ENCODE results near the gene NIT1.

NIT1 gene

DNA sequence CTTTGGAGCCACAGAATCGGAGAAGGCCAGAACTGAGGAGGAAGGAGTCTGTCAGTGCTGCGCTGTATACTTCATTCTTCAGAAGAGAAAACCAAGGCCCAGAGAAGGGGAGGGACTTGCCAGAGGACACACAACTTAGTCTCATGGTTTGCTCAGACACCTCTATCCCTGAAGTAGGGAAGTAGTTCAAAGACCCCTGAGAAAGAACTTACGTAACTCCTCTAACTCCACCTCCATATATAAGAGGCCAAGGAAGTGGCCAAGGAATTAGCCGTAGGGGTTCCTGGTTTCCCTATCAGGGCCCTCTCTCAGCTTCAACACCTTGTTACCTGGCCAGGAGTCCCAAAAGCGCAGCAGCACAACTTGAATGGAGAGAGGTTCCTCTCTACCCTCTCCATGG lies 28.0 kb upstream of the NIT1 start:
- no peak overlapping the region for H3K27ac ChIP-seq (ENCODE audit: low read length)

DNA sequence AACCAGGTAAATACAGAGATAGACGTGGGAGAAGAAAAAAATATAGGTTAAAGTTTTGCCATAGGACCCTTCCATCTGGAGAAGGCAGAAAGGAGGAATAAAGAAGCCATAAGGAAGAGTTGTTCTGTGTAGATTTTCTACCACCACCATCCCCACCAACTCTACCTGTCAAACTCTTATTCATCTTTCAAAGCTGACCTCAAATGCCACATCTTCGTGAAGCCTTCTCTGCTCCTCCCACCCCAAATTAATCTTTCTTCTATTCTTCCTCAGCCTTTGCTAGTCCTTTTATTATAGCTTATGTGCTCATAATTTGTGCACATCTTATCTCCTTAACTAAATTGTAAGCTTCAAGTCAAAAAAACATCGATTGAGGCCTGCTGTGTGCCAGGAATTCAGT lies 27.3 kb upstream of the NIT1 start:
- no peak overlapping the region for H3K9ac ChIP-seq (ENCODE audit: low read length)
- H2AFZ ChIP-seq (ENCODE audit: low read length): no peak overlapping the region
- H3K9me2 ChIP-seq (replicated peaks; ENCODE audit: insufficient read depth, low read length): no peaks in the 10 kb centered on the region
- H3K4me1 ChIP-seq (ENCODE audit: low read length): no peaks in the 10 kb centered on the region
- no peak overlapping the region for H3K4me3 ChIP-seq (ENCODE audit: low read length)
- H3K27ac ChIP-seq (ENCODE audit: low read length): no peak overlapping the region
- no peaks in the 10 kb centered on the region for H3K79me2 ChIP-seq (ENCODE audit: low read length)
- no peaks in the 10 kb centered on the region for H3K27me3 ChIP-seq (replicated peaks; ENCODE audit: insufficient read depth, low read length)
- DNase-seq: no peak
- no peaks in the 10 kb centered on the region for H4K20me1 ChIP-seq (ENCODE audit: insufficient read depth, low read length)
- H3K9me3 ChIP-seq (replicated peaks; ENCODE audit: insufficient read depth, low read length): no peaks in the 10 kb centered on the region
- no peak overlapping the region for H3K4me2 ChIP-seq (ENCODE audit: low read depth, low read length)
- H3K36me3 ChIP-seq (replicated peaks; ENCODE audit: insufficient read depth, low read length): no peaks in the 10 kb centered on the region
- no peaks in the 10 kb centered on the region for H3F3A ChIP-seq (ENCODE audit: insufficient read depth, low read length)
- TF ChIP-seq, protein P1, sequence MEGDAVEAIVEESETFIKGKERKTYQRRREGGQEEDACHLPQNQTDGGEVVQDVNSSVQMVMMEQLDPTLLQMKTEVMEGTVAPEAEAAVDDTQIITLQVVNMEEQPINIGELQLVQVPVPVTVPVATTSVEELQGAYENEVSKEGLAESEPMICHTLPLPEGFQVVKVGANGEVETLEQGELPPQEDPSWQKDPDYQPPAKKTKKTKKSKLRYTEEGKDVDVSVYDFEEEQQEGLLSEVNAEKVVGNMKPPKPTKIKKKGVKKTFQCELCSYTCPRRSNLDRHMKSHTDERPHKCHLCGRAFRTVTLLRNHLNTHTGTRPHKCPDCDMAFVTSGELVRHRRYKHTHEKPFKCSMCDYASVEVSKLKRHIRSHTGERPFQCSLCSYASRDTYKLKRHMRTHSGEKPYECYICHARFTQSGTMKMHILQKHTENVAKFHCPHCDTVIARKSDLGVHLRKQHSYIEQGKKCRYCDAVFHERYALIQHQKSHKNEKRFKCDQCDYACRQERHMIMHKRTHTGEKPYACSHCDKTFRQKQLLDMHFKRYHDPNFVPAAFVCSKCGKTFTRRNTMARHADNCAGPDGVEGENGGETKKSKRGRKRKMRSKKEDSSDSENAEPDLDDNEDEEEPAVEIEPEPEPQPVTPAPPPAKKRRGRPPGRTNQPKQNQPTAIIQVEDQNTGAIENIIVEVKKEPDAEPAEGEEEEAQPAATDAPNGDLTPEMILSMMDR (IDR thresholded peaks at IDR 0.05; ENCODE audit: low read length): no peak
- no peak for TF ChIP-seq EZH2 (optimal IDR thresholded peaks at IDR 0.05; ENCODE audit: low read depth, low read length)

More for the DNA sequence above, 28.0 kb upstream of the NIT1 start:
- no peaks in the 10 kb centered on the region for H4K20me1 ChIP-seq (ENCODE audit: insufficient read depth, low read length)
- H3K36me3 ChIP-seq (replicated peaks; ENCODE audit: insufficient read depth, low read length): no peaks in the 10 kb centered on the region
- TF ChIP-seq EZH2phosphoT487 (IDR thresholded peaks at IDR 0.05; ENCODE audit: low read length) (no peak), EZH2 (optimal IDR thresholded peaks at IDR 0.05; ENCODE audit: low read depth, low read length) (no peak)
- TF ChIP-seq, protein P1 (IDR thresholded peaks at IDR 0.05; ENCODE audit: low read length): no peak
- no peak overlapping the region for H3K9ac ChIP-seq (ENCODE audit: low read length)
- H3F3A ChIP-seq (ENCODE audit: insufficient read depth, low read length): no peaks in the 10 kb centered on the region
- no peak overlapping the region for H2AFZ ChIP-seq (ENCODE audit: low read length)
- no peak for DNase-seq
- H3K4me1 ChIP-seq (ENCODE audit: low read length): no peaks in the 10 kb centered on the region
- H3K79me2 ChIP-seq (ENCODE audit: low read length): no peaks in the 10 kb centered on the region
- no peaks in the 10 kb centered on the region for H3K9me2 ChIP-seq (replicated peaks; ENCODE audit: insufficient read depth, low read length)
- no peaks in the 10 kb centered on the region for H3K27me3 ChIP-seq (replicated peaks; ENCODE audit: insufficient read depth, low read length)
- no peak overlapping the region for H3K4me3 ChIP-seq (ENCODE audit: low read length)
- no peaks in the 10 kb centered on the region for H3K9me3 ChIP-seq (replicated peaks; ENCODE audit: insufficient read depth, low read length)
- H3K4me2 ChIP-seq (ENCODE audit: low read depth, low read length): no peak overlapping the region

DNA sequence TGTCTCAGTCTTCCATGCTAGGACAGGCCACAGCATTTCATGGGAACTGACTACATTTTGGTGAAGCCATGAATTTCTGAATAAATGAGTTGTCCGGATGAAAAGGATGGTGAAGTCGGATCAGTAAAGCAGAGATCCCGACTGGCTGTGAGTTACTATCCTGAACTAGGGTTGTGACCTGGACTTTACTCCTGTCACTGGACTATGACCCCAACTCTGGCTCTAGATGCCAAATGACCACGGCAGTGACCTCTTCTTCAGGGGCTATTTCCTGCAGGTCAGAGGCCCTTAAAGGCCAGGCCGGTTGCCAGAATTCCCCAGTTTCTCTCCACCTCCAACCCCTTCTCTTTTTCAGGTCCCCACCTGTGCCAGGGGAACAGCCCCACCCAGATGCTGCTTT lies 26.8 kb upstream of the NIT1 start:
- no peak overlapping the region for H3K27ac ChIP-seq (ENCODE audit: low read length)
- H3K27me3 ChIP-seq (replicated peaks; ENCODE audit: insufficient read depth, low read length): no peaks in the 10 kb centered on the region
- DNase-seq: no peak
- H3F3A ChIP-seq (ENCODE audit: insufficient read depth, low read length): no peaks in the 10 kb centered on the region
- H2AFZ ChIP-seq (ENCODE audit: low read length): no peak overlapping the region
- H3K4me3 ChIP-seq (ENCODE audit: low read length): no peak overlapping the region
- no peaks in the 10 kb centered on the region for H3K79me2 ChIP-seq (ENCODE audit: low read length)
- H3K4me1 ChIP-seq (ENCODE audit: low read length): 0 out of 2 replicates have a peak, but pooled peaks cover 2% of the 10 kb centered on the region
- TF ChIP-seq EZH2phosphoT487 (IDR thresholded peaks at IDR 0.05; ENCODE audit: low read length): no peak
- TF ChIP-seq EZH2 (optimal IDR thresholded peaks at IDR 0.05; ENCODE audit: low read depth, low read length): no peak
- TF ChIP-seq, protein P1 (IDR thresholded peaks at IDR 0.05; ENCODE audit: low read length): no peak
- no peaks in the 10 kb centered on the region for H4K20me1 ChIP-seq (ENCODE audit: insufficient read depth, low read length)
- no peak overlapping the region for H3K4me2 ChIP-seq (ENCODE audit: low read depth, low read length)
- no peaks in the 10 kb centered on the region for H3K9me3 ChIP-seq (replicated peaks; ENCODE audit: insufficient read depth, low read length)
- no peaks in the 10 kb centered on the region for H3K36me3 ChIP-seq (replicated peaks; ENCODE audit: insufficient read depth, low read length)
- no peak overlapping the region for H3K9ac ChIP-seq (ENCODE audit: low read length)
- no peaks in the 10 kb centered on the region for H3K9me2 ChIP-seq (replicated peaks; ENCODE audit: insufficient read depth, low read length)

Data from MM.1S (cell line).